Renal pelvis (tissue), 3 donors: ENCODE data around the gene BLCAP. TPM values are rescaled to one million over a fixed set of nuclear protein-coding genes. Genes with fewer than 3 reads are reported as not detected.

Source experiments
- polyA plus RNA-seq, 3 donors: library from polyadenylated mRNA; unstranded; fragments of 120-200 nt; gene quantifications; one replicate each; pipeline ENCODE4 v1.2.1, GENCODE V29; 2013; ENCODE audit not compliant: insufficient read length in 3 of 3

The BLCAP gene
- polyA plus RNA-seq, 3 donors, result 84.8 to 91.1 (median 87.4) TPM

Other genes with a start within 250 kb of the BLCAP start
- 10 to 100 TPM; 67.2 to 71.9 (median 71.0) TPM for gene MANBAL, start 238.2 kb downstream of the BLCAP start, polyA plus RNA-seq
- 10 to 100 TPM; 55.6 to 72.5 (median 67.2) TPM for gene SRC, start 181.7 kb downstream of the BLCAP start, polyA plus RNA-seq
- gene NNAT, start 6.6 kb downstream of the BLCAP start, polyA plus RNA-seq, result 100 to 1,000 TPM in 2 of 3 donors, 10 to 100 TPM in 1; 64.7 to 125 (median 114) TPM
- gene CTNNBL1, start 166.2 kb upstream of the BLCAP start, polyA plus RNA-seq, result 10 to 100 TPM; 47.0 to 60.0 (median 50.2) TPM